ENCODE results near the gene TBCC.

DNA sequence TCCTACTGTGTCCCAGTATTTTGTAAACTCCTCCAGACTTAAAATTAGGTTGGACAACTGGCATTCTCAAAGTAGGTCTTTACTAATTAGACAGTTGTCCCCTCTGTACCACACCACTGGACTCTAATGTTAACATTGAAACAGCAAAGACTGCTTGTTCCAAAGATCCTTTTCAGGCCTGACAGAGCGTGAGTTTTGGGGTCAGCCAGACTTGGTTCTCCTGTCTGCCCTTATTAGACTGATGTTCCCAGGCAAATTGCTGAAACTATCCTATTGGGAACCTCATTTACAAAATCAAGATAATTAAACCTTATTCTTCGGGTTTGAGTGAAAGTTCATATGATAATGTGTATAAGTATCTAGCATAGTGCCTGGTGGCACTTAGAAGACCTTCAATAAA, 32.2 kb upstream of the TBCC start:
- TF ChIP-seq ZNF274 (IDR thresholded peaks at IDR 0.05; ENCODE audit: low read depth, low read length) (no peak), YY1 (IDR thresholded peaks at IDR 0.05; ENCODE audit: insufficient read depth, insufficient read length) (no peak)

Measured in NT2/D1 (cell line).